ENCODE data around the gene TMEM221.

The TMEM221 gene

GRCh38 chr19:17471410-17472125, 23.1 kb upstream of the TMEM221 start:
- no peak for DNase-seq

GRCh38 chr19:17470068-17470841, 21.8 kb upstream of the TMEM221 start, which contains the start of gene SLC27A1:
SLC27A1 (plus strand) TSS chr19:17470524; CDS start chr19:17470541, 17 bp downstream.
- DNase-seq, result peak; percentile 98

GRCh38 chr19:17469481-17470067, 21.1 kb upstream of the TMEM221 start:
- peak; percentile 90 for DNase-seq

GRCh38 chr19:17469092-17469480, 20.6 kb upstream of the TMEM221 start:
- no peak for DNase-seq

- no peak for DNase-seq
Observed at GRCh38 chr19:17468302-17469091, 20.0 kb upstream of the TMEM221 start.

GRCh38 chr19:17467471-17468301, 19.2 kb upstream of the TMEM221 start:
- DNase-seq, result no peak

- DNase-seq, result no peak
Observed at GRCh38 chr19:17466487-17466850, 18.0 kb upstream of the TMEM221 start.

- no peak for DNase-seq
Observed at GRCh38 chr19:17460372-17461230, 12.1 kb upstream of the TMEM221 start, which contains the start of gene NXNL1. NXNL1 (minus strand) TSS chr19:17460926; CDS start chr19:17460869, 57 bp downstream.

- DNase-seq, result no peak
Observed at GRCh38 chr19:17458970-17459369, 10.5 kb upstream of the TMEM221 start.

- DNase-seq, result no peak
Observed at GRCh38 chr19:17457616-17458015, 9.1 kb upstream of the TMEM221 start.

GRCh38 chr19:17456127-17456526, 7.7 kb upstream of the TMEM221 start:
- no peak for DNase-seq

- no peak for DNase-seq
Observed at GRCh38 chr19:17455308-17456123, 7.0 kb upstream of the TMEM221 start.

- no peak for DNase-seq
Observed at GRCh38 chr19:17454576-17455071, 6.2 kb upstream of the TMEM221 start.

GRCh38 chr19:17451820-17452219, 3.4 kb upstream of the TMEM221 start:
- no peak for DNase-seq

GRCh38 chr19:17450264-17451075, 2.0 kb upstream of the TMEM221 start:
- no peak for DNase-seq

- no peak for DNase-seq
Observed at GRCh38 chr19:17447704-17448130, 751 bp downstream of the TMEM221 start.

- DNase-seq, result no peak
Observed at GRCh38 chr19:17445526-17446165, 2.8 kb downstream of the TMEM221 start.

GRCh38 chr19:17441241-17442021, 7.0 kb downstream of the TMEM221 start:
- DNase-seq, result no peak
